ENCODE measurements around the gene PTPN23. TPM values are rescaled to one million over a fixed set of nuclear protein-coding genes. Genes with fewer than 3 reads are reported as not detected.

The PTPN23 gene, protein sequence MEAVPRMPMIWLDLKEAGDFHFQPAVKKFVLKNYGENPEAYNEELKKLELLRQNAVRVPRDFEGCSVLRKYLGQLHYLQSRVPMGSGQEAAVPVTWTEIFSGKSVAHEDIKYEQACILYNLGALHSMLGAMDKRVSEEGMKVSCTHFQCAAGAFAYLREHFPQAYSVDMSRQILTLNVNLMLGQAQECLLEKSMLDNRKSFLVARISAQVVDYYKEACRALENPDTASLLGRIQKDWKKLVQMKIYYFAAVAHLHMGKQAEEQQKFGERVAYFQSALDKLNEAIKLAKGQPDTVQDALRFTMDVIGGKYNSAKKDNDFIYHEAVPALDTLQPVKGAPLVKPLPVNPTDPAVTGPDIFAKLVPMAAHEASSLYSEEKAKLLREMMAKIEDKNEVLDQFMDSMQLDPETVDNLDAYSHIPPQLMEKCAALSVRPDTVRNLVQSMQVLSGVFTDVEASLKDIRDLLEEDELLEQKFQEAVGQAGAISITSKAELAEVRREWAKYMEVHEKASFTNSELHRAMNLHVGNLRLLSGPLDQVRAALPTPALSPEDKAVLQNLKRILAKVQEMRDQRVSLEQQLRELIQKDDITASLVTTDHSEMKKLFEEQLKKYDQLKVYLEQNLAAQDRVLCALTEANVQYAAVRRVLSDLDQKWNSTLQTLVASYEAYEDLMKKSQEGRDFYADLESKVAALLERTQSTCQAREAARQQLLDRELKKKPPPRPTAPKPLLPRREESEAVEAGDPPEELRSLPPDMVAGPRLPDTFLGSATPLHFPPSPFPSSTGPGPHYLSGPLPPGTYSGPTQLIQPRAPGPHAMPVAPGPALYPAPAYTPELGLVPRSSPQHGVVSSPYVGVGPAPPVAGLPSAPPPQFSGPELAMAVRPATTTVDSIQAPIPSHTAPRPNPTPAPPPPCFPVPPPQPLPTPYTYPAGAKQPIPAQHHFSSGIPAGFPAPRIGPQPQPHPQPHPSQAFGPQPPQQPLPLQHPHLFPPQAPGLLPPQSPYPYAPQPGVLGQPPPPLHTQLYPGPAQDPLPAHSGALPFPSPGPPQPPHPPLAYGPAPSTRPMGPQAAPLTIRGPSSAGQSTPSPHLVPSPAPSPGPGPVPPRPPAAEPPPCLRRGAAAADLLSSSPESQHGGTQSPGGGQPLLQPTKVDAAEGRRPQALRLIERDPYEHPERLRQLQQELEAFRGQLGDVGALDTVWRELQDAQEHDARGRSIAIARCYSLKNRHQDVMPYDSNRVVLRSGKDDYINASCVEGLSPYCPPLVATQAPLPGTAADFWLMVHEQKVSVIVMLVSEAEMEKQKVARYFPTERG (N-terminal part only)
- total RNA-seq (2022; extraction: Qiagen RNA extraction; ENCODE audit: low read depth): 19.0 to 24.8 TPM (median 21.8 TPM) in 5 replicates

DNA sequence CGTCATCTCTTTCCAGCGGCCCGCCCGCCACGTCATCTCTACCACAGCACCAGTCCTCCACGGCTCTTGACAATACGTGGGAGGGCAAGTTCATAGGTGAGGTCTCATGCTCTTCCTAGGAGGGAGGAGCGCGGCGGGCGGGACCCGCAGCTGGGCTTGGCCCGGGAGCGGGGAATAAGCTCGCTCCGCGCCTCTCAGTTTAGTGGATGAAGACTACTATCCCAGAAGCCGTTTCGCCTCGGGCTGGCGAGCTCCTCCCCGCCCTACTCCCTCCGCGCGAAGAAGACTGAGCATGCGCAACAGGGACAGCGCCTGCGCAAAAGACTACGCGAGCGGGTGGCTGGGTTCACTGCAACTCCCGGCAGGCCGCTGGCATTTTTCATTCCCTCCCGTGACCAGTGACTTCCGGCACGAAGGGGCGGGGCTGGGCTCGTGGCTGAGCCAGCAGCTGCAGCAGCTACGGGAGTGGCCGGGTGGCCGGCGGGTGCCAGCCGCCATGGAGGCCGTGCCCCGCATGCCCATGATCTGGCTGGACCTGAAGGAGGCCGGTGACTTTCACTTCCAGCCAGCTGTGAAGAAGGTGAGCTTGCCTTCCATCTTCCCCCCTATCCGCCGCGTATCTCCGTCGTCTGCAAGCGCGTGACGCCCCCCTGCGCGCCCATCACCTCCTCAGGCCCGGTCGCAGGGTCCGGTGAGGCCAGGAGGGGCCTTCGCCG is at the start of gene PTPN23:
Gene PTPN23 (plus strand): TSS at position 421 of the 716 bp plus-strand sequence. CDS start 76 bp downstream, at position 497.

Other genes starting within 250 kb of the PTPN23 start
- 17.8 to 22.1 TPM (median 21.6 TPM) in 5 replicates for gene SETD2, start 216.9 kb upstream of the PTPN23 start, total RNA-seq (2022; extraction: Qiagen RNA extraction; ENCODE audit: low read depth)
- gene KIF9, start 98.2 kb upstream of the PTPN23 start, total RNA-seq (2022; extraction: Qiagen RNA extraction; ENCODE audit: low read depth): 18.8 to 22.4 TPM (median 20.3 TPM) in 5 replicates
- 17.2 to 19.8 TPM (median 17.6 TPM) in 5 replicates for gene KLHL18, start 98.1 kb upstream of the PTPN23 start, total RNA-seq (2022; extraction: Qiagen RNA extraction; ENCODE audit: low read depth)
- 24.4 to 32.8 TPM (median 28.7 TPM) in 5 replicates for gene SCAP, start 94.9 kb downstream of the PTPN23 start, total RNA-seq (2022; extraction: Qiagen RNA extraction; ENCODE audit: low read depth)
- gene ELP6, start 132.7 kb downstream of the PTPN23 start, total RNA-seq (2022; extraction: Qiagen RNA extraction; ENCODE audit: low read depth): 23.3 to 30.0 TPM (median 29.3 TPM) in 5 replicates
- 0.77 to 1.3 TPM (median 1.0 TPM) in 5 replicates for gene CSPG5, start 197.8 kb downstream of the PTPN23 start, total RNA-seq (2022; extraction: Qiagen RNA extraction; ENCODE audit: low read depth)

Data from A549 treated with DMSO at 1 μM for 4 hours (cell line).